Neural cell (in vitro differentiated cells): Measurements from ENCODE around the gene NUDT3.

Experiments
- CTCF ChIP-seq: fragments of 450-650 bp; IDR thresholded peaks from 2 replicates; pipeline ENCODE4 v1.5.1; 2014; ENCODE audit warnings: antibody characterized with exemption, mild to moderate bottlenecking, moderate library complexity; ENCODE audit not compliant: poor library complexity, severe bottlenecking
- EP300 ChIP-seq: fragments of 450-650 bp; conservative IDR thresholded peaks from 2 replicates; pipeline ENCODE4 v1.6.1; 2014; ENCODE audit warnings: antibody characterized with exemption, mild to moderate bottlenecking, moderate library complexity; ENCODE audit not compliant: poor library complexity, severe bottlenecking
- EZH2 ChIP-seq: fragments of 200-600, 300-800 bp; shearing (Covaris generic), sonication (generic); IDR thresholded peaks from 2 replicates; pipeline ENCODE4 v1.6.1; 2014; ENCODE audit warnings: antibody characterized with exemption, low read length, borderline replicate concordance, mild to moderate bottlenecking; ENCODE audit not compliant: insufficient read depth, poor library complexity, severe bottlenecking
- POLR2AphosphoS5 ChIP-seq: IDR thresholded peaks from 2 replicates; pipeline ENCODE4 v1.6.1; 2012
- RAD21 ChIP-seq: fragments of 450-650 bp; conservative IDR thresholded peaks from 2 replicates; pipeline ENCODE4 v1.6.1; 2014; ENCODE audit warnings: antibody characterized with exemption, mild to moderate bottlenecking, moderate library complexity
- SMC3 ChIP-seq: fragments of 450-650 bp; conservative IDR thresholded peaks from 2 replicates; pipeline ENCODE4 v1.6.1; 2014; ENCODE audit warnings: antibody characterized with exemption, mild to moderate bottlenecking, moderate library complexity; ENCODE audit not compliant: poor library complexity

DNA sequence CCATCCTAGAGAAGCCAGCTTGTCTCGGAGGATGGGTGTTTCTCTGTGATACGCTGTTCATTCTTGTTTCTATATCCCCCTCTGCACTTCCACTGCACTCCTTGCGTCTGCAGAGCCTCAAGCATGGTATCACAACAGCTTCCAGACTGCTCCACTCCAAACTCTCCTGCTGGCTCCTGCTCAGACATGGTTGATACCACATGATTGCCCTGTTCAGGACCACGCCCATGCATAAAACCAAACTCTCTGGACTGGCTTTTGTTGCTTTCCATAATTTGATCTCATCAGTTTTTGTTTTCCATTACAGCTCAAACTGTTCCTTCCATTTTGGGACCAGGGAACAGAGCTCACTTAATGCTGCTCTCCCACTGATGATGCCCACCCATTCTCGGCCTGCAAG, 113.6 kb downstream of the NUDT3 start:
- no peak for TF ChIP-seq CTCF
- no peak for TF ChIP-seq POLR2AphosphoS5
- no peak for TF ChIP-seq RAD21
- TF ChIP-seq EP300: no peak
- TF ChIP-seq SMC3: no peak
- no peak for TF ChIP-seq EZH2
